ENCODE measurements around the gene ADGRB3. TPM values are rescaled to one million over a fixed set of nuclear protein-coding genes. Genes with fewer than 3 reads are reported as not detected.
A peak's percentile ranks its signal among the peaks of the same experiment; 100 is the strongest.
"Not testable (repeated sequence)": the region's sequence is repeated elsewhere in the genome, so short reads cannot be mapped to it uniquely, and the experiment has no call there.

Gene ADGRB3
- total RNA-seq, 2 donors from 2014 or later, result 1.3 to 2.4 TPM

DNA sequence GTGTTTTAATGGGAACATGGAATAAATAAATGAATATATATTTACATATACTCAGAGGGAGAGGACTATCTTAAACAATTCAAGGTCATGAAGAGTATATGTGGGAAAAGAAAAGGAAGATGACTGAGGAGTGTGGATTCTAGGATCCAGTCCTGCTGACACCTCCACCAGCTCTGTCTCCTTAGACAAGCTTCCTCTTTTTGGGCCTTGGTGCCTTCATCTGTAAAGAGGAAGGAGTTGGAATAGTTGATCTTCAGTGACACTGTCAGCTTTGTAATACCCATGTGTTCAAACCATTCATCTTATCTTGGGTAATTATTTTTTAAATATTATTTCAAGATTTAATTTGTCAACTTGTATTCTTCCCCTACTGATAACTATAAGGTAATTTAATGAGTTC lies 338.0 kb downstream of the ADGRB3 start:
- H3K27ac ChIP-seq, result no peak overlapping the region
- no peaks in the 10 kb centered on the region for H3K36me3 ChIP-seq
- no peak for DNase-seq (ENCODE audit: low spot score)
- no peaks in the 10 kb centered on the region for H3K27me3 ChIP-seq
- TF ChIP-seq CTCF (IDR thresholded peaks at IDR 0.05), result no peak
- H3K9me3 ChIP-seq, result no peaks in the 10 kb centered on the region
- H3K4me3 ChIP-seq, result no peak overlapping the region
- H3K4me1 ChIP-seq, result no peaks in the 10 kb centered on the region

GRCh38 chr6:68975064-68975463 lies 340.0 kb downstream of the ADGRB3 start:
- peak overlapping the region in 1 of 2 donors; percentile 5 for H3K27ac ChIP-seq
- peak in 1 of 2 donors; percentile 67 for TF ChIP-seq CTCF (IDR thresholded peaks at IDR 0.05)
- DNase-seq (ENCODE audit: low spot score), result no peak
- H3K4me3 ChIP-seq, result no peak overlapping the region
- H3K27me3 ChIP-seq, result no peaks in the 10 kb centered on the region
- H3K9me3 ChIP-seq, result no peaks in the 10 kb centered on the region
- no peaks in the 10 kb centered on the region for H3K4me1 ChIP-seq
- no peaks in the 10 kb centered on the region for H3K36me3 ChIP-seq

DNA sequence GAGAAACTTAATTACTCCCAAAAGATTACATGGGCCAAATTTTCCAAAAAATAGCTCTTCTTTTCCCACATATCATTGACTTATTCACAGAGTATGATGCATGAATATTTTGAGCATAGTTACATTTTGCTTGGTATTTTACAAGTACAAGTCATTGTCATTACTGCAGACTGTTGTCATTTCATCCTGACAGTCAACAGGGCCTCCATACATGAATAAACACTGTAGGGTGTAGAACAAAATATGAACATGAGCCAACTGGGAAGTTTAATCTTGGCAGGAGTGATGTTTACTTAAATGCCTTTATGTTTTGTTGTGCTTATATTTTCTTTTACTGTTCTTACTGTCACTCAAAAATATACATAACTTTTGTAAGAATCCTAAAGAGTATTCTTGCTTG lies 340.7 kb downstream of the ADGRB3 start:
- Histone ChIP-seq H3K36me3 (no peaks in the 10 kb centered on the region), H3K27me3 (no peaks in the 10 kb centered on the region), H3K27ac (peak overlapping the region in 1 of 2 donors; percentile 5), H3K4me1 (no peaks in the 10 kb centered on the region), H3K4me3 (no peak overlapping the region), H3K9me3 (no peaks in the 10 kb centered on the region)
- no peak for DNase-seq (ENCODE audit: low spot score)
- TF ChIP-seq CTCF (IDR thresholded peaks at IDR 0.05), result no peak

DNA sequence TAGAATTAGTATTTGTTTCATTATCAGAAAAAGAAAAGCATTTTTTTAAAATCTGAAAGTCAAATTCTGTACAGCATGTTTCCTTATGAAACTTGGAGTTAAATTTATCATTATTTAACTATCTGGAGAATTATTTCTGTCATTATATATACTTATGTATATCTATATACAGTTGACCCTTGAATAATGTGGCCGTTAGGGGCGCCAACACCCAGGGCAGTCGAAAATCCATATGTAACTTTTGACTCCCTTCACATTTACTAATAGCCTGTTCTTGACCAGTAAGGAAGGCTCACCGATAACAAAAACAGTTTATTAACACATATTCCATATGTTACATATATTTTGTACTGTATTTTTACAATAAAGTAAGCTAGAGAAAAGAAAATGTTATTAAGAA lies 341.2 kb downstream of the ADGRB3 start:
- Histone ChIP-seq H3K27ac (no peak overlapping the region), H3K9me3 (no peaks in the 10 kb centered on the region), H3K4me3 (no peak overlapping the region), H3K27me3 (no peaks in the 10 kb centered on the region), H3K36me3 (no peaks in the 10 kb centered on the region), H3K4me1 (no peaks in the 10 kb centered on the region)
- DNase-seq (ENCODE audit: low spot score), result no peak
- TF ChIP-seq CTCF (IDR thresholded peaks at IDR 0.05), result no peak

DNA sequence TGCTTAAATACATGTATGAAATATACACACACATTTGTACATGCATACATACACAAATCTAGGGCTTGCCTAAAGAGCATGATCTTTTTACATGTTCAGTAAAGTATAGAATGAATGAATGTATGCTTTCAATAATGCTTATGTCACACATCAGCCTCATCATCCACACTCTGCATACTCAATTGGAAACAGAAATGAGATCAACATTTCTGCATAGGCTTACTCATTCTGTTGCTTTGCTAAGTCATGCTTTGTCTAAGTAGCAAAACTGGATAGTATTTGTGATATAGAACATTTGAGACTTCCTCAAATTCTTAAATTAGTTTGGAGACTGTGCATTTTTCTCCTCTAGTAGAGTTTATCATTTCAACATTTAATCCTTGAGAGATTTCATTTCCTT lies 343.3 kb downstream of the ADGRB3 start:
- Histone ChIP-seq H3K4me1 (no peaks in the 10 kb centered on the region), H3K4me3 (no peak overlapping the region), H3K27ac (no peak overlapping the region), H3K9me3 (no peaks in the 10 kb centered on the region), H3K27me3 (no peaks in the 10 kb centered on the region), H3K36me3 (no peaks in the 10 kb centered on the region)
- no peak for TF ChIP-seq CTCF (IDR thresholded peaks at IDR 0.05)
- no peak for DNase-seq (ENCODE audit: low spot score)

- H3K4me3 ChIP-seq; H3K9me3 ChIP-seq; H3K27me3 ChIP-seq; H3K36me3 ChIP-seq; H3K27ac ChIP-seq; H3K4me1 ChIP-seq; DNase-seq (ENCODE audit: low spot score): not testable (repeated sequence)
These were observed 346.6 kb downstream of the ADGRB3 start for GRCh38 chr6:68981668-68982067.
